Omental fat pad (tissue), 4 donors: Measurements from ENCODE around the gene CGAS. TPM values are rescaled to one million over a fixed set of nuclear protein-coding genes. Genes with fewer than 3 reads are reported as not detected.
"Not testable (repeated sequence)": the region's sequence is repeated elsewhere in the genome, so short reads cannot be mapped to it uniquely, and the experiment has no call there.

Experiments used
- ATAC-seq: fragments of 150-250 bp; one replicate; pipeline ENCODE4 v1.9.1; 2016; ENCODE audit warnings: mild to moderate bottlenecking, moderate library complexity; ENCODE audit not compliant: low FRiP score
- DNase-seq: peaks from one replicate; pipeline ENCODE4 v3.0.0-alpha.2; 2019; ENCODE audit warnings: low spot score
- total RNA-seq, 4 donors: library from RNA; depleted of rRNA; stranded (reverse); fragments of >200 nt; gene quantifications; one replicate each; pipeline ENCODE4 v1.1.0, GENCODE V29; 2016
- TF ChIP-seq, protein P1 (sequence below), 3 donors: fragments of 450-650 bp; IDR thresholded peaks; one replicate each; pipeline ENCODE4 v1.5.1; 2016 to 2017; ENCODE audit warnings: antibody characterized with exemption in 3 of 3, mild to moderate bottlenecking in 3 of 3, moderate library complexity in 2 of 3

The CGAS gene
- total RNA-seq, 4 donors from 2014 or later, result 3.6 to 11.0 (median 6.5) TPM

DNA sequence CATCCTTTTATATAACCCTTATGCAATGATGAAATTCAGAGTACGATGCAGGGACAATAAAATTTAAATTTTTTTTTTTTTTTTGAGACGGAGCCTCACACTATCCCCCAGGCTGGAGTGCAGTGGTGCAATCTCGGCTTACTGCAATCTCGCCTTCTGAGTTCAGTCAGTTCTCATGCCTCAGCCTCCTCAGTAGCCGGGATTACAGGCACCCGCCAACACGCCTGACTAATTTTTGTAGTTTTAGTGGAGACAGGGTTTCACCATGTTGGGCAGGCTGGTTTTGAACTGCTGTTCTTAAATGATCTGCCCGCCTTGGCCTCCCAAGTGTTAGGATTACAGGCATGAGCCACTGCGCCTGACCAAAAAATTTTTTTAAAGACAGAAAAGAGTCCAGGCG lies 24.6 kb upstream of the CGAS start:
- no peak for DNase-seq
- TF ChIP-seq, protein P1, sequence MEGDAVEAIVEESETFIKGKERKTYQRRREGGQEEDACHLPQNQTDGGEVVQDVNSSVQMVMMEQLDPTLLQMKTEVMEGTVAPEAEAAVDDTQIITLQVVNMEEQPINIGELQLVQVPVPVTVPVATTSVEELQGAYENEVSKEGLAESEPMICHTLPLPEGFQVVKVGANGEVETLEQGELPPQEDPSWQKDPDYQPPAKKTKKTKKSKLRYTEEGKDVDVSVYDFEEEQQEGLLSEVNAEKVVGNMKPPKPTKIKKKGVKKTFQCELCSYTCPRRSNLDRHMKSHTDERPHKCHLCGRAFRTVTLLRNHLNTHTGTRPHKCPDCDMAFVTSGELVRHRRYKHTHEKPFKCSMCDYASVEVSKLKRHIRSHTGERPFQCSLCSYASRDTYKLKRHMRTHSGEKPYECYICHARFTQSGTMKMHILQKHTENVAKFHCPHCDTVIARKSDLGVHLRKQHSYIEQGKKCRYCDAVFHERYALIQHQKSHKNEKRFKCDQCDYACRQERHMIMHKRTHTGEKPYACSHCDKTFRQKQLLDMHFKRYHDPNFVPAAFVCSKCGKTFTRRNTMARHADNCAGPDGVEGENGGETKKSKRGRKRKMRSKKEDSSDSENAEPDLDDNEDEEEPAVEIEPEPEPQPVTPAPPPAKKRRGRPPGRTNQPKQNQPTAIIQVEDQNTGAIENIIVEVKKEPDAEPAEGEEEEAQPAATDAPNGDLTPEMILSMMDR (IDR thresholded peaks at IDR 0.05), result no peak
- ATAC-seq, result no peak

DNA sequence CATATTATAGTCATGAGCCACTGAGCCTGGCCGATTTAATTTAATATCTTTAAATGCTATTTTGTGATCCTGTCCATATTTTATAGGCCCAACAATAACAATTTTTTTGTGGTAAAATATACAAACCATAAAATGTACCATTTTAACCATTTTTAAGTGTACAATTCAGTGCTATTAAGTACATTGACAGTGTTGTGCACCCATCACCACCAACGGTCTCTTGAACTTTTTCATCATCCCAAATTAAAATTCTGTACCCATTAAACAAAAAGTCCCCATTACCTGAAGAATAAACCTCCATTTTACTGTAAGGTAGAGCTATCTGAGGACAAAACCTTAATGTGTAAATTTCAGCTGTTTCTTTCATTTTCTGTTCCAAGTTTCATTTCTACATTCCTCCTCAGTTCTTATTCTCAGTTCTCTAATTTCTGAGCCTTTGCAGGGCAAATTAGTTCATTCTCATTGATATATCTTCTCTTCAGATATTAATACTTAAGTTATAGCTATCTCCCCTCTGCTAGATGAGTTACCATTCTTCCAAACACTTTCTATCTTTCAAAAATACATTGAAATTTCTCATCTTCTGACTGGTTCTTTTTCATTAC lies 19.7 kb upstream of the CGAS start:
- ATAC-seq, result no peak
- TF ChIP-seq, protein P1 (IDR thresholded peaks at IDR 0.05), result no peak
- no peak for DNase-seq

- peak; percentile 59 for DNase-seq
- peak; percentile 92 for ATAC-seq
- TF ChIP-seq, protein P1 (IDR thresholded peaks at IDR 0.05), result no peak
These were observed 9.6 kb upstream of the CGAS start, which contains the start of gene MTO1 for GRCh38 chr6:73461537-73462350. Gene MTO1 (plus strand): TSS chr6:73461737. CDS start chr6:73461855, 118 bp downstream.

DNA sequence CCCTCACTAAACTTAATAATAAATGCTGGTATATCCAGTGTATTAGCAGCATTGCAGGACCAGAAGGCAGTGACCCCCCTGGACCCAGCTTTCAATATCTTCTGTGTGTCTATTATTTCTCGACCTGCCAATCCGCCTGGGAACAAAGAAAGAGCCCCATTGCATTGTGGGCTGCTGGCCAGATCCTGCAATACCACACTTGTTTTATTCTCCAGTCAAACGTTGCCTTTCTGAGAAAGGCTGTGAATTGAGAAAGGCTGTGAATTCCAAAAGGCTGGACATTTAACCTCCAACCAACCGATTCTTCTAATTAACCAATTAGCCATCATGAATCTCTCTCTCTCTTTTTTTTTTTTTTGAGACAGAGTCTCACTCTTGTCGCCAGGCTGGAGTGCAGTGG lies 8.0 kb upstream of the CGAS start:
- DNase-seq (no peak), ATAC-seq (no peak)
- TF ChIP-seq, protein P1 (IDR thresholded peaks at IDR 0.05), result no peak

- ATAC-seq, DNase-seq: not testable (repeated sequence)
These were observed 7.4 kb upstream of the CGAS start for GRCh38 chr6:73459474-73459873.

GRCh38 chr6:73455865-73456629 lies 4.0 kb upstream of the CGAS start:
- ATAC-seq, result peak; percentile 59
- TF ChIP-seq, protein P1 (IDR thresholded peaks at IDR 0.05), result no peak
- DNase-seq, result no peak
